HL-60 (cell line): ENCODE results near the gene MYOZ3.

Experiments
- POLR2AphosphoS5 ChIP-seq: IDR thresholded peaks from 2 replicates; pipeline ENCODE4 v1.6.1; 2012; ENCODE audit warnings: low read depth
- TF ChIP-seq, protein P1 (sequence below): IDR thresholded peaks from one replicate; pipeline ENCODE4 v1.5.1; 2011; ENCODE audit warnings: low read length, control low read depth, inconsistent platforms; ENCODE audit not compliant: insufficient read depth

DNA sequence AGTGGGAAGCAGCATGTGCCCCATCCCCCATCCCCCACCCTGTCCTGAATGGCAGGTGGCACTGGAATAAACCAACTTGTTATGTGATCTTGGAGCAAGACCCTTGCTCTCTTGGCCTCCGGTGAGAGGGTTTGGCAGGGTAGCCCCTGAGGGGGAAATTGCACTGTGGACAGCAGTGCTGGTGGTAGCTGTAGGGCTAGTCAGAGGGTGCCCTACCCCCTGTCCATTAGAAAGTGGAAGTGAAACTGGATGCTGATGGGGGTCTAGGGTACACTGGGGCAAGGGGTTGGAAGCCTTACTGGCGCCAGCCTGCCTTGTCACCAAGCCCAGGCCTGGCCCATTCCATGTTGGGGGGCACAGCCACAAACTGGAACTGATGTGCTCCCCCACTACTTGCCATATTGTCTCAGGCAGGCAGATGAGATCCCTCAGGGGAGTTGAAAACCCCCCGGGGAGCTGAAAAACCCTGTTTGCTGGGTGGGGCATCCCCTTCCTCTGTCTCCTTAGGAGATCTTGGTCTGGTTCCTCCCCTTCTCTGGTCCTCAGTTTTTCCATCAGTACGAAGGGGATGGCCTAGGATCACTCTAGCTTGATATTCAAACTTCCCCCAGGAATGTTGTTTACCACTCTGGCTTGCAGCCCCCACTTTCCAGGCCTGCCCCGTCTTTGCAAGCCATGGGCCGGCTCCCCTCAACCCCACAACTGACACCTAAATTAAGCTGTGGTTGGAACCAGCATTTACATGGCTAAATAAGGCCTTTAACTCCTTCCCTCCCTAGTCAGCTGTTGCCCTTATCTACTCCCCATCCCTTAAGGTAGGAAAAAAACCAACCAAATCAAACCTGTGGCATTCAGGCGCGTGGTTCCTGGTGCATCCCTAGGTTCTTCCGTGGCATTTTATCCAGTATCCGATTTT is 35.0 kb upstream of the MYOZ3 start:
- TF ChIP-seq POLR2AphosphoS5: no peak
- TF ChIP-seq, protein P1, sequence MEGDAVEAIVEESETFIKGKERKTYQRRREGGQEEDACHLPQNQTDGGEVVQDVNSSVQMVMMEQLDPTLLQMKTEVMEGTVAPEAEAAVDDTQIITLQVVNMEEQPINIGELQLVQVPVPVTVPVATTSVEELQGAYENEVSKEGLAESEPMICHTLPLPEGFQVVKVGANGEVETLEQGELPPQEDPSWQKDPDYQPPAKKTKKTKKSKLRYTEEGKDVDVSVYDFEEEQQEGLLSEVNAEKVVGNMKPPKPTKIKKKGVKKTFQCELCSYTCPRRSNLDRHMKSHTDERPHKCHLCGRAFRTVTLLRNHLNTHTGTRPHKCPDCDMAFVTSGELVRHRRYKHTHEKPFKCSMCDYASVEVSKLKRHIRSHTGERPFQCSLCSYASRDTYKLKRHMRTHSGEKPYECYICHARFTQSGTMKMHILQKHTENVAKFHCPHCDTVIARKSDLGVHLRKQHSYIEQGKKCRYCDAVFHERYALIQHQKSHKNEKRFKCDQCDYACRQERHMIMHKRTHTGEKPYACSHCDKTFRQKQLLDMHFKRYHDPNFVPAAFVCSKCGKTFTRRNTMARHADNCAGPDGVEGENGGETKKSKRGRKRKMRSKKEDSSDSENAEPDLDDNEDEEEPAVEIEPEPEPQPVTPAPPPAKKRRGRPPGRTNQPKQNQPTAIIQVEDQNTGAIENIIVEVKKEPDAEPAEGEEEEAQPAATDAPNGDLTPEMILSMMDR: no peak
